Cardiac fibroblast (primary cell): ENCODE results near the gene ITGA1.

Source experiments
- DNase-seq, 2 donors: peaks; one replicate each; pipeline versions ENCODE4 v3.0.0 to v3.0.0-alpha.2; 2010; ENCODE audit warnings: low read depth in 2 of 2
- H3K4me3 ChIP-seq, 2 donors: replicated peaks in 1 of 2; 1 replicate in 1 of 2; 2 replicates in 1 of 2; pipeline ENCODE4 v1.5.1; 2011; ENCODE audit warnings: low read depth in 2 of 2, low read length in 2 of 2, mild to moderate bottlenecking in 2 of 2, moderate library complexity in 1 of 2
- TF ChIP-seq, protein P1 (sequence below): IDR thresholded peaks from one replicate; pipeline ENCODE4 v1.5.1; 2011; ENCODE audit warnings: low read depth, mild to moderate bottlenecking, low read length, inconsistent platforms

Gene ITGA1

DNA sequence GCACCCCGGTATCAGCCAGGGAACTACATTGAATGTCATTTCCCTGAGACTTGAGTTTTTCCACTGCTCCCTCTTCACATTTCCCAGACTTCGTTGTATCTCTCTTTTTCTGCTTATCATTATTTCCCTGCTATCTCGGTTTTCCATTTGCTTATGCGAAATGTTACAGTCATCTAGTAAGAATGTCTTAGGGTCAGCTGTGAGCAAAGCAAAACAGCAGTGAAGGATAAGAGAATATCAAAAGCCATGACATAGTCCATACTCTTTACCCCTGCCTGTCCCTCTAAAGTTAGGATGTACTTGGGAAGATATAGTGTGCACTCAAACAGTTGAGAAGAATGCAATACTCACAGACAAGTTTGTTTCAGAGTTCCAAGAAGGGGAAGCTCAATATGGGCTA, 88.7 kb downstream of the ITGA1 start:
- no peak overlapping the region for H3K4me3 ChIP-seq
- peak in 1 of 2 donors; percentile 79 for DNase-seq
- TF ChIP-seq, protein P1, sequence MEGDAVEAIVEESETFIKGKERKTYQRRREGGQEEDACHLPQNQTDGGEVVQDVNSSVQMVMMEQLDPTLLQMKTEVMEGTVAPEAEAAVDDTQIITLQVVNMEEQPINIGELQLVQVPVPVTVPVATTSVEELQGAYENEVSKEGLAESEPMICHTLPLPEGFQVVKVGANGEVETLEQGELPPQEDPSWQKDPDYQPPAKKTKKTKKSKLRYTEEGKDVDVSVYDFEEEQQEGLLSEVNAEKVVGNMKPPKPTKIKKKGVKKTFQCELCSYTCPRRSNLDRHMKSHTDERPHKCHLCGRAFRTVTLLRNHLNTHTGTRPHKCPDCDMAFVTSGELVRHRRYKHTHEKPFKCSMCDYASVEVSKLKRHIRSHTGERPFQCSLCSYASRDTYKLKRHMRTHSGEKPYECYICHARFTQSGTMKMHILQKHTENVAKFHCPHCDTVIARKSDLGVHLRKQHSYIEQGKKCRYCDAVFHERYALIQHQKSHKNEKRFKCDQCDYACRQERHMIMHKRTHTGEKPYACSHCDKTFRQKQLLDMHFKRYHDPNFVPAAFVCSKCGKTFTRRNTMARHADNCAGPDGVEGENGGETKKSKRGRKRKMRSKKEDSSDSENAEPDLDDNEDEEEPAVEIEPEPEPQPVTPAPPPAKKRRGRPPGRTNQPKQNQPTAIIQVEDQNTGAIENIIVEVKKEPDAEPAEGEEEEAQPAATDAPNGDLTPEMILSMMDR = no peak

GRCh38 chr5:52878656-52879055, 90.9 kb downstream of the ITGA1 start:
- DNase-seq = peak; percentile 53 to 56
- no peak overlapping the region for H3K4me3 ChIP-seq
- TF ChIP-seq, protein P1 = no peak

DNA sequence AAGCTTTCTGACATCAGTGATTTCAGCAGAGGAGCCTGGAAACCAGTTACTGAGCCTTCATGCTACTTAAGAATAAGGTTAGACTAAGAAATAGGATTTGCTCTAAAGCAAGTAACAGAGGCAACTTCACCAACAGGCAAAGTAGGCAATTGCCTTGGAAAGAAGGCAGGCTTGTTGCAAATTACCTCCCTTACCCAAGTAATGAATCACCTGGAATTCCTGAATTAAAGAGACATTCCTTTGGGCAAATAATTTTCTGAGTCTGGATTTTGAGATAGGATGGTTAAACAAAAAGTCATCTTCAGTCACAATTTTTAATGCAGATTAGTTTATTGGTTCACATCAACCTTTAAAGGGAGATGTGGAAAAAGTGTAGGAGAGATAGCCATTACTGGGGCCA, 92.8 kb downstream of the ITGA1 start:
- no peak for DNase-seq
- TF ChIP-seq, protein P1 = no peak
- H3K4me3 ChIP-seq = no peak overlapping the region

DNA sequence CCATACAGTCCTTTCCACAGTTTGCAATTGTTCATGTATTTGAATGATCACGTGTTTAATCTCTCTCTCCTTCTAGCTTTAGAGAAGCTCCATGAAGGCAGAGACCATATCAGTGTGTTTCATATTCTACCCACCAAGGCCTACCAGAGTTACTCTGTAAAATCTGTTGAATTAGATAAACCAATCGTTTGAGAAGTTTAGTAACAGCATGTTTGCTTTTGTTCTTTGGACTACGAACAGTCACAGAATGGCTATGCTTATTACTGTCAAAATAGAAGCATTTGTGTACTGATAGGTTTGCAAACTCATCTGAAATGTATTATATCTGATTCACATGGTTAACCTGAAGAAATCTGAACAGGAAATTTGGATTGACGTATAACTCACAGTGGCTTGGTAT, 93.8 kb downstream of the ITGA1 start:
- TF ChIP-seq, protein P1 = no peak
- no peak overlapping the region for H3K4me3 ChIP-seq
- no peak for DNase-seq

DNA sequence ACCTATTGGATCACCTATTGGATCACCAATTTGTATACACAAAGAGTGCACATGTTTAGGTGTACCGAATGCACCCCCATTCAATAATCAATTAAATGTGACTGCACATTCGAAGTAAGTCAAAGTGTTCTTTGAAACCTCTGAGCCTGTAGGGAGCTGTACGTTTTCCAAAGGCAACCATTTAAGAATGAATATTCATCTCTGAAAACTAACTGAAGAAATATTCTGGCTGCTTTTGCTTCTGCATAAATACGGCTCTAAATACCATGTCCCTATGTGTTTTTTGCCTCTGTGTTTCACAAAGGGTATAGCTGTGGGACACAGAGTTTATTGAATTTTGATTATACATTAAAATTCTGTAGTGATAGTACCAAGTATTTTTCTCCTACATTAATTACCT, 95.4 kb downstream of the ITGA1 start:
- TF ChIP-seq, protein P1 = no peak
- no peak overlapping the region for H3K4me3 ChIP-seq
- no peak for DNase-seq

- no peak for DNase-seq
- TF ChIP-seq, protein P1 = no peak
- no peak overlapping the region for H3K4me3 ChIP-seq
These were observed 96.7 kb downstream of the ITGA1 start for GRCh38 chr5:52884453-52884852.

DNA sequence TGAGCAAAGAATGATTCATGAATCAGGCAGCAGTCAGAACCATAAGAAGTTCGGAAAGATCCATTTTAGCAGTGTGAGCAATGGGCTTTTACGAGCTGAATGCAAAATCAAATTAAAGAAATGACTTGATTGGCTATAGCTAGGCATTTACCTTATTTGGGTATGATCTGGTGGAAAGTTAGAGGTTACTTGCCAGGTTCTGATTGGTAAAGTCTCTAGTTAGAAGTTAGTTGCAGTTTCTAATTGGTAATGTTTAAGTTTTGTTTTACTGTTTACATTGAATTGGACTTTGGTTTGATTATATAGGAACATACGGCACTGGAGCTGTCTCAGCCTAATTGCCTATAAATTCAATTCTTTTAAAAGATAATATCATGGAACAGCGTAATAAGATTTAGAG, 97.9 kb downstream of the ITGA1 start:
- no peak for DNase-seq
- TF ChIP-seq, protein P1 = no peak
- no peak overlapping the region for H3K4me3 ChIP-seq
